SK-N-SH treated with all-trans-retinoic acid at 6 μM for 48 hours (cell line): Measurements from ENCODE around the gene THBS3.

Experiments
- GLIS3 ChIP-seq: fragments of 250-450 bp; sonication (Bioruptor Pico); IDR thresholded peaks from 2 replicates; pipeline ENCODE4 v1.5.0; 2020; ENCODE audit warnings: mild to moderate bottlenecking, moderate library complexity
- OSR1 ChIP-seq: fragments of 250-450 bp; sonication (Bioruptor Pico); IDR thresholded peaks from 2 replicates; pipeline ENCODE4 v1.8.0; 2022; ENCODE audit warnings: moderate library complexity, mild to moderate bottlenecking, inconsistent platforms
- PPARA ChIP-seq: fragments of 250-450 bp; sonication (Bioruptor Pico); IDR thresholded peaks from 2 replicates; pipeline ENCODE4 v1.5.0; 2020; ENCODE audit warnings: mild to moderate bottlenecking, borderline replicate concordance
- RARB ChIP-seq: fragments of 250-450 bp; sonication (Bioruptor Pico); IDR thresholded peaks from 2 replicates; pipeline ENCODE4 v1.8.0; 2021; ENCODE audit warnings: mild to moderate bottlenecking, moderate library complexity
- SNAI2 ChIP-seq: fragments of 250-450 bp; sonication (Bioruptor Pico); IDR thresholded peaks from 2 replicates; pipeline ENCODE4 v1.5.0; 2020; ENCODE audit warnings: mild to moderate bottlenecking, moderate library complexity
- TCF4 ChIP-seq: fragments of 250-450 bp; sonication (Bioruptor Pico); IDR thresholded peaks from 2 replicates; pipeline ENCODE4 v1.8.0; 2021; ENCODE audit warnings: mild to moderate bottlenecking, moderate library complexity, borderline replicate concordance
- TOX ChIP-seq: fragments of 250-450 bp; sonication (Bioruptor Pico); IDR thresholded peaks from 2 replicates; pipeline ENCODE4 v1.8.0; 2021; ENCODE audit warnings: mild to moderate bottlenecking, moderate library complexity, borderline replicate concordance
- TSHZ2 ChIP-seq: fragments of 250-450 bp; sonication (Bioruptor Pico); IDR thresholded peaks from 2 replicates; pipeline ENCODE4 v1.5.0; 2020; ENCODE audit warnings: mild to moderate bottlenecking, moderate library complexity
- ZFP3 ChIP-seq: fragments of 250-450 bp; sonication (Bioruptor Pico); IDR thresholded peaks from 2 replicates; pipeline ENCODE4 v1.5.0; 2020; ENCODE audit warnings: mild to moderate bottlenecking, moderate library complexity
- ZNF565 ChIP-seq: fragments of 450-650 bp; formaldehyde crosslinking; conservative IDR thresholded peaks from 2 replicates; pipeline ENCODE4 v1.5.0; 2020; ENCODE audit warnings: low read depth, mild to moderate bottlenecking, moderate library complexity
- TF ChIP-seq, protein P1 (sequence below): fragments of 250-450 bp; sonication (Bioruptor Pico); IDR thresholded peaks from 2 replicates; pipeline ENCODE4 v1.8.0; 2020; ENCODE audit warnings: mild to moderate bottlenecking, moderate library complexity, borderline replicate concordance

DNA sequence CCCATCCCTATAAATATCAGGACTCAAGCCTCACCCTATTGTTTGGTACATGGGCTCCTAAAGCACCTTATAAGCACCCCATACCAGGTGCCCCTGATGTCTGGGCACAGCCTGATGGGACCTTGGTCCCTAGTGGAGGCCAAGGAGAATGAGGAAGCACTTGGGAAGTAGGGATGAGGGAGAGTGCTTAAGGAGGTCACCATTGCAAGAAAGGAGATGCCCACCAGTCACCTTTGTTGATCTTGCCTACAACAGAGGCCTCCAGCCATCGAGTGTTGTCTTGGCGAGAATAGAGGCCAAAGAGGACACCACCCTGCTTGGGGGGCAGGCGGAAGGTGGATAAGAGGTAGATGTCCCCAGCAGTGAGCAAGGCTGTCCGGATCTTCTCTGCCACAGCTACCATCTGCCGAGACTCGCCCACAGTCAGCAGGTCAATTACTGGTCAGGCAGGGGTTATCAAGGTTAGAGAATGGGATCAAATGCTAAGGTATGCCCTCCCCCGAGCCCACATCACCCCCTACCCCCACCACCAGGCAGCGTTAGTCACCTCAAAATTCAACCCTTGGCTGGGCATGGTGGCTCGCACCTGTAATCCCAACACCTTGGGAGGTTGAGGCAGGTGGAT lies 1.6 kb downstream of the THBS3 start:
- TF ChIP-seq PPARA: no peak
- TF ChIP-seq, protein P1, sequence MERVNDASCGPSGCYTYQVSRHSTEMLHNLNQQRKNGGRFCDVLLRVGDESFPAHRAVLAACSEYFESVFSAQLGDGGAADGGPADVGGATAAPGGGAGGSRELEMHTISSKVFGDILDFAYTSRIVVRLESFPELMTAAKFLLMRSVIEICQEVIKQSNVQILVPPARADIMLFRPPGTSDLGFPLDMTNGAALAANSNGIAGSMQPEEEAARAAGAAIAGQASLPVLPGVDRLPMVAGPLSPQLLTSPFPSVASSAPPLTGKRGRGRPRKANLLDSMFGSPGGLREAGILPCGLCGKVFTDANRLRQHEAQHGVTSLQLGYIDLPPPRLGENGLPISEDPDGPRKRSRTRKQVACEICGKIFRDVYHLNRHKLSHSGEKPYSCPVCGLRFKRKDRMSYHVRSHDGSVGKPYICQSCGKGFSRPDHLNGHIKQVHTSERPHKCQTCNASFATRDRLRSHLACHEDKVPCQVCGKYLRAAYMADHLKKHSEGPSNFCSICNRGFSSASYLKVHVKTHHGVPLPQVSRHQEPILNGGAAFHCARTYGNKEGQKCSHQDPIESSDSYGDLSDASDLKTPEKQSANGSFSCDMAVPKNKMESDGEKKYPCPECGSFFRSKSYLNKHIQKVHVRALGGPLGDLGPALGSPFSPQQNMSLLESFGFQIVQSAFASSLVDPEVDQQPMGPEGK (CRISPR knock-in tag): no peak
- TF ChIP-seq RARB (CRISPR knock-in tag): no peak
- no peak for TF ChIP-seq OSR1
- TF ChIP-seq GLIS3: no peak
- no peak for TF ChIP-seq SNAI2 (CRISPR knock-in tag)
- no peak for TF ChIP-seq ZNF565 (CRISPR knock-in tag)
- TF ChIP-seq ZFP3 (CRISPR knock-in tag): no peak
- no peak for TF ChIP-seq TCF4
- no peak for TF ChIP-seq TSHZ2
- TF ChIP-seq TOX (CRISPR knock-in tag): no peak
